ENCODE data around the gene AMMECR1.
A peak's percentile ranks its signal among the peaks of the same experiment; 100 is the strongest.

DNA sequence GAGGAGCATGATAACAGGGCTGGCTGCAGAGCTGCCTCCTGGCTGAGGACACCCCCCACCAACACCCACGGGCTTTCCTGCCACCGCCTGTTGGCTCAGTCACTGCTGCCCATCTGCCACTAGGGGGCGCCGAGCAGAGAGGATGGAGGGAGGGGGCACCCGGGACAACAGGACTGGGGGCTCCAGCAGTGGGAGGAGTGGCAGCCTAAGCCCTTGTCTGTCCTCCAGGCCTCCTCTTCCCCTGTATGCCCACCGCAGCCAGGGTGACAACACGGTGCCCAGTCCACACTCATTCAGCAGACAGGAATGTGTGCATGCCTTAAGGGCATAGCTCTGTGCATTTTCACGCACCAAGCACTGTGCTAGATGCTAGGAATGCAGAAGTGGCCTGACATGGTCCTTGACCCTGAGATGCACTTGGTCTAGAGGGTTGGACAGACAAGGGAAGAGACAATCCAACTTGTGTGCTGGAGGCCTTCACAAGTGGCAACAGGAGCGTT lies 149.9 kb downstream of the AMMECR1 start:
- TF ChIP-seq, protein P1, sequence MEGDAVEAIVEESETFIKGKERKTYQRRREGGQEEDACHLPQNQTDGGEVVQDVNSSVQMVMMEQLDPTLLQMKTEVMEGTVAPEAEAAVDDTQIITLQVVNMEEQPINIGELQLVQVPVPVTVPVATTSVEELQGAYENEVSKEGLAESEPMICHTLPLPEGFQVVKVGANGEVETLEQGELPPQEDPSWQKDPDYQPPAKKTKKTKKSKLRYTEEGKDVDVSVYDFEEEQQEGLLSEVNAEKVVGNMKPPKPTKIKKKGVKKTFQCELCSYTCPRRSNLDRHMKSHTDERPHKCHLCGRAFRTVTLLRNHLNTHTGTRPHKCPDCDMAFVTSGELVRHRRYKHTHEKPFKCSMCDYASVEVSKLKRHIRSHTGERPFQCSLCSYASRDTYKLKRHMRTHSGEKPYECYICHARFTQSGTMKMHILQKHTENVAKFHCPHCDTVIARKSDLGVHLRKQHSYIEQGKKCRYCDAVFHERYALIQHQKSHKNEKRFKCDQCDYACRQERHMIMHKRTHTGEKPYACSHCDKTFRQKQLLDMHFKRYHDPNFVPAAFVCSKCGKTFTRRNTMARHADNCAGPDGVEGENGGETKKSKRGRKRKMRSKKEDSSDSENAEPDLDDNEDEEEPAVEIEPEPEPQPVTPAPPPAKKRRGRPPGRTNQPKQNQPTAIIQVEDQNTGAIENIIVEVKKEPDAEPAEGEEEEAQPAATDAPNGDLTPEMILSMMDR (conservative IDR thresholded peaks at IDR 0.05; ENCODE audit: low read depth, low read length), result peak; percentile 30
- no peak for TF ChIP-seq POLR2A (IDR thresholded peaks at IDR 0.05; ENCODE audit: low read depth, low read length)
- no peak for TF ChIP-seq RFX5 (IDR thresholded peaks at IDR 0.05; ENCODE audit: low read depth, low read length)
- no peak for TF ChIP-seq FOS (IDR thresholded peaks at IDR 0.05; ENCODE audit: low read depth, low read length)
- no peak for TF ChIP-seq MXI1 (IDR thresholded peaks at IDR 0.05; ENCODE audit: borderline replicate concordance, low read depth, low read length)
- no peak for TF ChIP-seq CEBPB (IDR thresholded peaks at IDR 0.05; ENCODE audit: low read depth, low read length)
- no peak for TF ChIP-seq MAFK (IDR thresholded peaks at IDR 0.05; ENCODE audit: low read depth, low read length)
- TF ChIP-seq RAD21 (IDR thresholded peaks at IDR 0.05; ENCODE audit: low read length), result no peak
- TF ChIP-seq RCOR1 (IDR thresholded peaks at IDR 0.05; ENCODE audit: insufficient replicate concordance, low read length), result no peak
- TF ChIP-seq BHLHE40 (IDR thresholded peaks at IDR 0.05; ENCODE audit: low read depth, low read length), result no peak
- no peak for TF ChIP-seq NFE2L2 (IDR thresholded peaks at IDR 0.05; ENCODE audit: low read depth, low read length)
- TF ChIP-seq MAZ (IDR thresholded peaks at IDR 0.05; ENCODE audit: borderline replicate concordance, low read depth, low read length), result no peak
- TF ChIP-seq, protein P2, sequence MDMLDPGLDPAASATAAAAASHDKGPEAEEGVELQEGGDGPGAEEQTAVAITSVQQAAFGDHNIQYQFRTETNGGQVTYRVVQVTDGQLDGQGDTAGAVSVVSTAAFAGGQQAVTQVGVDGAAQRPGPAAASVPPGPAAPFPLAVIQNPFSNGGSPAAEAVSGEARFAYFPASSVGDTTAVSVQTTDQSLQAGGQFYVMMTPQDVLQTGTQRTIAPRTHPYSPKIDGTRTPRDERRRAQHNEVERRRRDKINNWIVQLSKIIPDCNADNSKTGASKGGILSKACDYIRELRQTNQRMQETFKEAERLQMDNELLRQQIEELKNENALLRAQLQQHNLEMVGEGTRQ (IDR thresholded peaks at IDR 0.05; ENCODE audit: low read depth, low read length), result no peak
